ENCODE data around the gene BRIP1. TPM values are rescaled to one million over a fixed set of nuclear protein-coding genes. Genes with fewer than 3 reads are reported as not detected.

BRIP1 gene
- polyA plus RNA-seq (2013), result 7.0 TPM in 2 replicates

DNA sequence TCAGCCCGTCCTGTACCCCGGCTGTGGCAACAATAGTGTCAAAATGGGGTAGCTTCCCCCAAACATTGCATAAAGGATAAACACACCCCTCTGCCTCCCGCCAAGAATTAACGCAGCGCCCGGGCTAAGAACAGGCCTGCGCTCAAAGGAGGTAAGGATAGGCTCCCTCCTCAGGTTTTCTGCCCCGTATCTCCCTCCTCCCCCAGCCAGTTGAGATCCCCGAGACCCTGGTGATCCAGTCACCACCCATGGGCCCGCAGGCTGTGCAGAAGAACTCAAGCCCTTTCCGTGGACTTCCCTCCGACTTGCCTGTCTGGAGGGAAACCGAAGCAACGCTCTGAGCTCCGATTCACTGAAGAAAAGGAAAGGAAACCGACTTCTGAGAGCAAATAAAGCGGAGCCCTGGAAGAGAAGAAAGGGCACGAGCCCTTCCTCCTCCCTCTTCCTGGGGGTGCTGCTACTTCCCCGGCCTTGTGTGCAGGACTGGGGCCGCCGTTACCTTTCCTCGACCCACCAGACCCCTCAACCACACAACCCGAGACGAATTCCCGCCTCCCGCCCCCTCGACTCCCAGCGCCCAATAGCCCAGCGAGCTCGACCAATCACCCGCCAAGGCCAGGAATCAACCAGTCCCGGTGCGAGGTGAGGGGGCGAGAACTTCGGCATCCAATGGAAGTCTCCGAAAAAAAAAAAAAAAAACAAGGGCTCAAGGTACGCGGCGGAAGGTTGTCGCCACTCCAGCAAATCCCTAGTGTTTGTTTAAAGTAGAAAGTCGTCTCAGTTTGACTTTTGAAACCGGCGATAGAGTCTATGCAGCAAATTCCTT is at the start of gene BRIP1:
Gene BRIP1, minus strand, starts transcription at position 554 of the 826 bp plus-strand sequence. CDS start 1,989 bp downstream, outside the sequence.
- H3K23ac ChIP-seq (ENCODE audit: low read length), result no peak within 1 kb of the TSS
- no peak within 1 kb of the TSS for H2BK12ac ChIP-seq (ENCODE audit: low read length)
- no peak within 1 kb of the TSS for H2BK120ac ChIP-seq (ENCODE audit: insufficient read depth, low read length, poor library complexity)
- no peaks in the 10 kb centered on the region for H3K9me3 ChIP-seq (ENCODE audit: insufficient read depth, low read depth, low read length)
- H3K79me2 ChIP-seq (ENCODE audit: control insufficient read depth, insufficient read depth, low read length, poor library complexity), result peaks cover 3% of the 10 kb centered on the region
- no CpG with 5 or more reads among the region's 43 CpGs for WGBS (ENCODE audit: extremely low coverage, insufficient coverage, insufficient read length)
- no peaks in the 10 kb centered on the region for H3K27me3 ChIP-seq (ENCODE audit: insufficient read depth, low read length)
- peak within 1 kb of the TSS; percentile 1 for H3K4ac ChIP-seq (ENCODE audit: low read depth, low read length)
- H3K14ac ChIP-seq (ENCODE audit: low read length), result peak within 1 kb of the TSS; percentile 61
- peak within 1 kb of the TSS; percentile 83 for H3K4me2 ChIP-seq (ENCODE audit: low read length)
- peak within 1 kb of the TSS; percentile 86 for H2AFZ ChIP-seq (ENCODE audit: insufficient read depth, low read length, poor library complexity)
- H3K79me1 ChIP-seq (ENCODE audit: low read length), result peaks cover 4% of the 10 kb centered on the region
- H3K9ac ChIP-seq (ENCODE audit: low read length), result peak within 1 kb of the TSS; percentile 91
- peak within 1 kb of the TSS; percentile 31 for H4K8ac ChIP-seq (ENCODE audit: low read depth, low read length)
- H3K18ac ChIP-seq (ENCODE audit: low read length), result peak within 1 kb of the TSS; percentile 28
- H3K36me3 ChIP-seq (ENCODE audit: control insufficient read depth in 1 of 2, insufficient read depth in 2 of 2, low read length in 2 of 2), result peaks cover 4 to 6% of the 10 kb centered on the region in 2 experiments
- peak; percentile 91 to 94 for DNase-seq
- peak within 1 kb of the TSS; percentile 32 for H4K91ac ChIP-seq (ENCODE audit: low read depth, low read length)
- no peaks in the 10 kb centered on the region for H3K4me1 ChIP-seq (ENCODE audit: control insufficient read depth in 1 of 2, insufficient read depth in 2 of 2, low read length in 2 of 2)
- H3K27ac ChIP-seq (ENCODE audit: low read depth, low read length), result peak within 1 kb of the TSS; percentile 72
- H2BK5ac ChIP-seq (ENCODE audit: low read depth, low read length, poor library complexity), result peak within 1 kb of the TSS; percentile 26
- peak within 1 kb of the TSS; percentile 80 for H3K4me3 ChIP-seq (ENCODE audit: low read depth, low read length)
- no peak within 1 kb of the TSS for H4K12ac ChIP-seq (ENCODE audit: low read depth, low read length)
- no peak within 1 kb of the TSS for H2AK5ac ChIP-seq (ENCODE audit: low read length)

DNA sequence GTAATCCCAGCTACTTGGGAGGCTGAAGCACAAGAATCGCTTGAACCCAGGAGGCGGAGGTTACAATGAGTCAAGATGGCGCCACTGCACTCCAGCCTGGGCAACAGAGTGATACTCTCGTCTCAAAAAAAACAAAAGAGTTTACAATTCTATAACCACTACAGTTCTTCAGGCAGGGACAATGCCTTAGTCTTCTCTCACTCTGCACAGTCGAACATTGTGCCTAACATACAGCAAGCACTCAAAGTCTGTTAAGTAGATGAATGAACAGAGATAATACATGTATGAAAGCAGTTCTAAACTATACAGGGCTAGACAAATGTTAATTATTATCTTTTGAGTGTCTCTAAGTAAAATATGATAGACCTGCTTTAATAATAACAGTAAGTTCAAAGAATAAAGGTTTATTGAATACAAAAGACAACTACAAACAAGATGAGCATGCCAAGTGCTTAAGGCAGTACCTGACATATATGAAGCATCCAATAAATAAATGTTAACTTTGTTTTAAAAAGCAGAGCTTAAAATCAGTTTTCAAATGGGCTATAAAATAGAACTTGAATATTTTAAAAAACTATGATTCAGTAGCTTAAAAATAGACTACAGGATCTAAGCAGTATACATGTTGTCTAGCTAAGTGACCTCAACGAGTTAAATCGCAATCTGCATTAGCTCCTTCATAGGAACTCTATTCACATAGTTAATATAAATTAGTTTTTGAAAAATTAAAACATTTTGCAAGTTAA is 45.1 kb upstream of the BRIP1 start:
- Histone ChIP-seq H3K27me3 (ENCODE audit: insufficient read depth, low read length) (no peaks in the 10 kb centered on the region), H4K8ac (ENCODE audit: low read depth, low read length) (no peak overlapping the region), H3K36me3 (ENCODE audit: control insufficient read depth in 1 of 2, insufficient read depth in 2 of 2, low read length in 2 of 2) (peaks cover 13 to 16% of the 10 kb centered on the region in 2 experiments), H3K4me2 (ENCODE audit: low read length) (no peak overlapping the region), H2AFZ (ENCODE audit: insufficient read depth, low read length, poor library complexity) (no peak overlapping the region), H3K4me3 (ENCODE audit: low read depth, low read length) (no peak overlapping the region), H3K79me1 (ENCODE audit: low read length) (no peaks in the 10 kb centered on the region), H3K27ac (ENCODE audit: low read depth, low read length) (no peak overlapping the region), H3K9me3 (ENCODE audit: insufficient read depth, low read depth, low read length) (no peaks in the 10 kb centered on the region), H2BK120ac (ENCODE audit: insufficient read depth, low read length, poor library complexity) (no peak overlapping the region), H3K18ac (ENCODE audit: low read length) (no peak overlapping the region), H4K12ac (ENCODE audit: low read depth, low read length) (no peak overlapping the region), H2AK5ac (ENCODE audit: low read length) (no peak overlapping the region), H2BK5ac (ENCODE audit: low read depth, low read length, poor library complexity) (no peak overlapping the region), H3K4me1 (ENCODE audit: control insufficient read depth in 1 of 2, insufficient read depth in 2 of 2, low read length in 2 of 2) (no peaks in the 10 kb centered on the region), H3K14ac (ENCODE audit: low read length) (no peak overlapping the region), H2BK12ac (ENCODE audit: low read length) (no peak overlapping the region), H3K9ac (ENCODE audit: low read length) (no peak overlapping the region), H3K23ac (ENCODE audit: low read length) (no peak overlapping the region), H4K91ac (ENCODE audit: low read depth, low read length) (no peak overlapping the region), H3K4ac (ENCODE audit: low read depth, low read length) (no peak overlapping the region), H3K79me2 (ENCODE audit: control insufficient read depth, insufficient read depth, low read length, poor library complexity) (no peaks in the 10 kb centered on the region)
- WGBS (ENCODE audit: extremely low coverage, insufficient coverage, insufficient read length), result no CpG with 5 or more reads among the region's 7 CpGs
- DNase-seq, result no peak

DNA sequence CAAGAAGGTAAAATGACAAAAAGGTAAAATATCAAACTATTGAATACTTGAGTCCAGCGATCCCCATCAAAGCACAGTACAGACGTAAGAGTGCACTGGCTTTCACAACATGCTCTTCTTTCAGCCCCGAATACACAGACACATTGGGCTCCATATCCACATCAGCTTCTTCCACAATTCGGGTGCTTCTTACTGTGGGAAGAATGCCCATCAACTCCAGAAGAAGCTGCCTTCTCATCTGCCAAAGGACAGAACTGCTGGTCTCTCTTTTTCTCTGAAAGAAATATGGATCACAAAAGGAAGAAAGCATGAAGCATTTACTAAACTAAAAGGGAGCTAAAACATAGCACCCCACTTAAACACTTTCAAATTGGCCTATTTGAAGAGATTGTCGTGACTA is 44.0 kb upstream of the BRIP1 start:
- Histone ChIP-seq H3K4me1 (ENCODE audit: control insufficient read depth in 1 of 2, insufficient read depth in 2 of 2, low read length in 2 of 2) (no peaks in the 10 kb centered on the region), H3K4ac (ENCODE audit: low read depth, low read length) (no peak overlapping the region), H3K9me3 (ENCODE audit: insufficient read depth, low read depth, low read length) (no peaks in the 10 kb centered on the region), H2AK5ac (ENCODE audit: low read length) (no peak overlapping the region), H4K12ac (ENCODE audit: low read depth, low read length) (no peak overlapping the region), H3K27ac (ENCODE audit: low read depth, low read length) (no peak overlapping the region), H3K14ac (ENCODE audit: low read length) (no peak overlapping the region), H3K9ac (ENCODE audit: low read length) (no peak overlapping the region), H2BK5ac (ENCODE audit: low read depth, low read length, poor library complexity) (no peak overlapping the region), H3K27me3 (ENCODE audit: insufficient read depth, low read length) (no peaks in the 10 kb centered on the region), H3K36me3 (ENCODE audit: control insufficient read depth in 1 of 2, insufficient read depth in 2 of 2, low read length in 2 of 2) (peaks cover 16 to 17% of the 10 kb centered on the region in 2 experiments), H3K18ac (ENCODE audit: low read length) (no peak overlapping the region), H2BK12ac (ENCODE audit: low read length) (no peak overlapping the region), H4K91ac (ENCODE audit: low read depth, low read length) (no peak overlapping the region), H2BK120ac (ENCODE audit: insufficient read depth, low read length, poor library complexity) (no peak overlapping the region), H3K79me2 (ENCODE audit: control insufficient read depth, insufficient read depth, low read length, poor library complexity) (no peaks in the 10 kb centered on the region), H3K79me1 (ENCODE audit: low read length) (no peaks in the 10 kb centered on the region), H3K4me3 (ENCODE audit: low read depth, low read length) (no peak overlapping the region), H2AFZ (ENCODE audit: insufficient read depth, low read length, poor library complexity) (no peak overlapping the region), H3K23ac (ENCODE audit: low read length) (no peak overlapping the region), H3K4me2 (ENCODE audit: low read length) (no peak overlapping the region), H4K8ac (ENCODE audit: low read depth, low read length) (no peak overlapping the region)
- WGBS (ENCODE audit: extremely low coverage, insufficient coverage, insufficient read length), result no CpG with 5 or more reads among the region's 5 CpGs
- DNase-seq, result no peak

DNA sequence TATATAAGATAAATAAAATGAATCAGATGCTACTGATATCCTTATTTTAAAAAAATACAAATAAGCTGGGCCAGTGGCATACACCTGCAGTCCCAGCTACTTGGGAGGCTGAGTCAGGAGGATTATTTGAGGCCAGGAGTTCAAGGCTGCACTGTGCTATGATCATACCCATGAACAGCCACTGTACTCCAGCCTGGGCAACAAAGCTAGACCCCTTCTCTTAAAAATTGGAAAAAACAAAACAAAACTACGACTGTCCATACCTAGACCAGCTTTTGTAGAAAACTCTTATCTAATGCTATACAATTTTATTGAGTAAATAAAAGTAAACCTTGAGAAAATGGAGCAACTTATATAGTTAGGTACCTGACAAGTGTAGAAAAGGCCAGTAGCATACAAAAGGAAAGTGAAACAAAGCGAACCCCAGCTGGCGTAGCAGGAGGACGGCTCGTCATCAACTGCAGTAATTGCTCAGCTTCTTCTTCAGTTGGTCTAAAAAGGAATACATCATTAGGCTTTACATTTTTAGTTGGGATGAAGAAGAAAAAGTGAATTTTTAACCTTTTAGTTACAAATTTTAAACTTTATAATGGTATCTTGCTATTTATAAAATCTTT is 40.9 kb upstream of the BRIP1 start:
- Histone ChIP-seq H3K36me3 (ENCODE audit: control insufficient read depth in 1 of 2, insufficient read depth in 2 of 2, low read length in 2 of 2) (peaks cover 14 to 22% of the 10 kb centered on the region in 2 experiments), H3K18ac (ENCODE audit: low read length) (no peak overlapping the region), H4K91ac (ENCODE audit: low read depth, low read length) (no peak overlapping the region), H3K4me1 (ENCODE audit: control insufficient read depth in 1 of 2, insufficient read depth in 2 of 2, low read length in 2 of 2) (no peaks in the 10 kb centered on the region), H3K79me2 (ENCODE audit: control insufficient read depth, insufficient read depth, low read length, poor library complexity) (no peaks in the 10 kb centered on the region), H3K4me3 (ENCODE audit: low read depth, low read length) (no peak overlapping the region), H3K4ac (ENCODE audit: low read depth, low read length) (no peak overlapping the region), H3K4me2 (ENCODE audit: low read length) (no peak overlapping the region), H2BK12ac (ENCODE audit: low read length) (no peak overlapping the region), H2BK120ac (ENCODE audit: insufficient read depth, low read length, poor library complexity) (no peak overlapping the region), H3K79me1 (ENCODE audit: low read length) (no peaks in the 10 kb centered on the region), H3K14ac (ENCODE audit: low read length) (no peak overlapping the region), H2AFZ (ENCODE audit: insufficient read depth, low read length, poor library complexity) (no peak overlapping the region), H3K27me3 (ENCODE audit: insufficient read depth, low read length) (no peaks in the 10 kb centered on the region), H2AK5ac (ENCODE audit: low read length) (no peak overlapping the region), H3K9ac (ENCODE audit: low read length) (no peak overlapping the region), H4K8ac (ENCODE audit: low read depth, low read length) (no peak overlapping the region), H3K9me3 (ENCODE audit: insufficient read depth, low read depth, low read length) (no peaks in the 10 kb centered on the region), H2BK5ac (ENCODE audit: low read depth, low read length, poor library complexity) (no peak overlapping the region), H3K27ac (ENCODE audit: low read depth, low read length) (no peak overlapping the region), H3K23ac (ENCODE audit: low read length) (no peak overlapping the region), H4K12ac (ENCODE audit: low read depth, low read length) (no peak overlapping the region)
- no peak for DNase-seq
- WGBS (ENCODE audit: extremely low coverage, insufficient coverage, insufficient read length), result no CpG with 5 or more reads among the region's 5 CpGs
